Mononuclear cell (primary cell): ENCODE measurements around the gene AFF3. TPM values are rescaled to one million over a fixed set of nuclear protein-coding genes. Genes with fewer than 3 reads are reported as not detected.
"Not testable (repeated sequence)": the region's sequence is repeated elsewhere in the genome, so short reads cannot be mapped to it uniquely, and the experiment has no call there.

Experiments
- H3K27me3 ChIP-seq: 2 replicates; pipeline ENCODE4 v1.6.0; 2011; ENCODE audit warnings: low read length, control low read depth; ENCODE audit not compliant: insufficient read depth
- H3K4me1 ChIP-seq: 2 replicates; pipeline ENCODE4 v1.5.1; 2011; ENCODE audit warnings: mild to moderate bottlenecking, low read length, control low read depth; ENCODE audit not compliant: insufficient read depth
- H3K4me3 ChIP-seq: 2 replicates; pipeline ENCODE4 v1.5.1; 2011; ENCODE audit warnings: mild to moderate bottlenecking, low read length, moderate library complexity
- H3K9me3 ChIP-seq: 2 replicates; pipeline ENCODE4 v1.5.1; 2011; ENCODE audit warnings: low read depth, mild to moderate bottlenecking, control low read depth, low read length
- total RNA-seq: library from RNA; depleted of rRNA; stranded (reverse); fragments of >200 nt; gene quantifications from one replicate; pipeline ENCODE4 v1.2.3, GENCODE V29; 2012

The AFF3 gene
- total RNA-seq, 1 donor = 21.9 TPM

GRCh38 chr2:99928470-99929053 lies 213.8 kb downstream of the AFF3 start:
- Histone ChIP-seq H3K4me1 (peaks cover 9% of the 10 kb centered on the region), H3K4me3 (no peak overlapping the region), H3K9me3 (no peaks in the 10 kb centered on the region), H3K27me3 (no peaks in the 10 kb centered on the region)

- not testable (repeated sequence) for H3K4me3 ChIP-seq, H3K9me3 ChIP-seq, H3K27me3 ChIP-seq, H3K4me1 ChIP-seq
These were observed 214.6 kb downstream of the AFF3 start for GRCh38 chr2:99927690-99928207.

GRCh38 chr2:99926986-99927385 lies 215.4 kb downstream of the AFF3 start:
- Histone ChIP-seq H3K9me3 (peaks cover under 1% of the 10 kb centered on the region), H3K4me1 (peaks cover 9% of the 10 kb centered on the region), H3K4me3 (no peak overlapping the region), H3K27me3 (no peaks in the 10 kb centered on the region)

DNA sequence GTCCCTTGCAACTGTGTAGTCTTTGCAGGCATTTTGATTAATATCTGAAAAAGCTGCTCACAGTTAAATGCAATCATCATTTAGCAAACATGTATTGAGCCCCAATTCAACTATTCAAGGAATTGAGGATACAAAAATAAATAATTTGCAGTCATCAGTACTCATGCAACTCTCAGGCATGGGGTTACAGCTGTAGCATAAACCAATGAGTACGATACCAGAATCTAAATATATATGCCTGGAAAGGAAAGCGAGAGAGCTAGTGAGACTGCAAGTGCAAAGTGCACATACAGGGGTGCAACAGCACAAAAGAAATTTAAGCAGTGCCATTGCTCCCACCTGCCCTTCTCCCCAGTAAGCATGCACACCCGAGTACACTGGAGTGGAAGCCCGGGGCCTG lies 216.4 kb downstream of the AFF3 start:
- H3K27me3 ChIP-seq = no peaks in the 10 kb centered on the region
- peaks cover 11% of the 10 kb centered on the region for H3K9me3 ChIP-seq
- peaks cover 9% of the 10 kb centered on the region for H3K4me1 ChIP-seq
- H3K4me3 ChIP-seq = no peak overlapping the region

GRCh38 chr2:99922664-99923063 lies 219.7 kb downstream of the AFF3 start:
- H3K9me3 ChIP-seq = peaks cover 12% of the 10 kb centered on the region
- no peaks in the 10 kb centered on the region for H3K4me1 ChIP-seq
- H3K4me3 ChIP-seq = no peak overlapping the region
- H3K27me3 ChIP-seq = no peaks in the 10 kb centered on the region

GRCh38 chr2:99921903-99922302 lies 220.5 kb downstream of the AFF3 start:
- no peaks in the 10 kb centered on the region for H3K27me3 ChIP-seq
- peaks cover 12% of the 10 kb centered on the region for H3K9me3 ChIP-seq
- H3K4me1 ChIP-seq = no peaks in the 10 kb centered on the region
- H3K4me3 ChIP-seq = no peak overlapping the region

GRCh38 chr2:99918389-99918788 lies 224.0 kb downstream of the AFF3 start:
- Histone ChIP-seq H3K4me3 (no peak overlapping the region), H3K9me3 (peaks cover 12% of the 10 kb centered on the region), H3K27me3 (no peaks in the 10 kb centered on the region), H3K4me1 (no peaks in the 10 kb centered on the region)

DNA sequence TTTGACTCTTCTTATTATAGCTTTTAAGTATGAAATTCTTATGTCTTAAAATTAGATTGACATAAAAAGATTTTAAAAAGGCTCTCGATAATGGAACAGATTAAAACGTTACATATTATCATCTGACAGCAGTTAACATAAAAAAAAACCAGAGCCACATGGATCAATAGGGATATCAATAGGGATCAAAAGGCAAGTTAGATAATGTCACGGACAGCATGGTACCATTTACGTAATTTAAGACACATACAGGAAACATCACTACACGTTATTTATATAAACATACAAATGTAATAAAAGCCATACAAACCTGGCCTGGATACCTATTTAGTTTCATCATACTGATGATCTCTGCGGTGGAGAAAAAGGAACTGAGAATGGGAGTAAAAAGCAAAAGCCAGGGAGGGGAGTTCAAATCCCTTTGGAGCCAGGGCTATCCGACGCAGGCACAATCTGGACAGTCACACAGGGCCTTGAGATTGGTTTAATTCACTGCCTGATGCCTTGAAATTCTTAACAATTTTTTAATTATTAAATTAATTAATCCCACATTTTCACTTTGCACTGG lies 227.2 kb downstream of the AFF3 start:
- Histone ChIP-seq H3K4me3 (no peak overlapping the region), H3K9me3 (no peaks in the 10 kb centered on the region), H3K27me3 (no peaks in the 10 kb centered on the region), H3K4me1 (no peaks in the 10 kb centered on the region)

- Histone ChIP-seq H3K27me3 (no peaks in the 10 kb centered on the region), H3K4me1 (no peaks in the 10 kb centered on the region), H3K4me3 (no peak overlapping the region), H3K9me3 (no peaks in the 10 kb centered on the region)
These were observed 230.7 kb downstream of the AFF3 start for GRCh38 chr2:99911736-99912135.

DNA sequence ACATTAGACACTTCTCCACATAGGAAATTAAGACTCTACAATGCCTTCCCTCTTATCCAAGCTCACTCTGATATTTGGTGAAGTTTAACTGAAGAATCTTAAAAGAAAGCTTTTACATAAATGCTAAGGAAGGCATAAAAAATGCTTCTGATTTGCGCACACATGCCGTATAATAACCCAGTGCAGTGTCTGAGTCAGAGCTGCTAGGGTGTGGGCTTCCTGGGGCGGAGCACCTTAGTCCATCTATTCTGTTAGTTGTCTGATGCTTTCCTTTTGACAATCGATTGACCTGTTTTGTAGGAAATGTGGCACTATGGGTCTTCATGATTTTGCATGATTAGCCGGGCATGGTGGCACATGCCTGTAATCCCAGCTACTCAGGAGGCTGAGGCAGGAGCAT lies 231.5 kb downstream of the AFF3 start:
- no peaks in the 10 kb centered on the region for H3K4me1 ChIP-seq
- H3K4me3 ChIP-seq = no peak overlapping the region
- no peaks in the 10 kb centered on the region for H3K9me3 ChIP-seq
- H3K27me3 ChIP-seq = no peaks in the 10 kb centered on the region

DNA sequence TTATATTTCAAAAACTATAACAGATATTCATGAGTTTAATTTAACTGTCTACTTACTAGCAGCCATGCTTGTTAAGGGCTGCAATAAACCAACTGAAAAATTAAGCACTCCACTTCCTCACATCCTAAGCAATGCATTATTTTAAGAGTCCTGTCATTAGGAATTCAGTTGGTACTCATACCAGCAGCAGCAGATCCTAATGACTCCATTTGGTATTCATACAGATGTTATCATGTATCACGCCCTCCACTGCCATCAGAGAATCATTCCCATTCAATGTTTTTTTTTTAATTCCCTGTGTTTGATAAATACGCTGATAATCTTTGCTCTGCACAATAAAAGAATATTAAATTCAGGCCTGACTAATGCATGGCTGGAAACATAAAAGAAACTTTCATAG lies 236.8 kb downstream of the AFF3 start:
- Histone ChIP-seq H3K4me1 (no peaks in the 10 kb centered on the region), H3K9me3 (no peaks in the 10 kb centered on the region), H3K4me3 (no peak overlapping the region), H3K27me3 (no peaks in the 10 kb centered on the region)

- Histone ChIP-seq H3K27me3 (no peaks in the 10 kb centered on the region), H3K9me3 (no peaks in the 10 kb centered on the region), H3K4me1 (no peaks in the 10 kb centered on the region), H3K4me3 (no peak overlapping the region)
These were observed 237.4 kb downstream of the AFF3 start for GRCh38 chr2:99905025-99905424.

GRCh38 chr2:99903981-99904380 lies 238.4 kb downstream of the AFF3 start:
- Histone ChIP-seq H3K4me1 (no peaks in the 10 kb centered on the region), H3K27me3 (no peaks in the 10 kb centered on the region), H3K4me3 (no peak overlapping the region), H3K9me3 (no peaks in the 10 kb centered on the region)

DNA sequence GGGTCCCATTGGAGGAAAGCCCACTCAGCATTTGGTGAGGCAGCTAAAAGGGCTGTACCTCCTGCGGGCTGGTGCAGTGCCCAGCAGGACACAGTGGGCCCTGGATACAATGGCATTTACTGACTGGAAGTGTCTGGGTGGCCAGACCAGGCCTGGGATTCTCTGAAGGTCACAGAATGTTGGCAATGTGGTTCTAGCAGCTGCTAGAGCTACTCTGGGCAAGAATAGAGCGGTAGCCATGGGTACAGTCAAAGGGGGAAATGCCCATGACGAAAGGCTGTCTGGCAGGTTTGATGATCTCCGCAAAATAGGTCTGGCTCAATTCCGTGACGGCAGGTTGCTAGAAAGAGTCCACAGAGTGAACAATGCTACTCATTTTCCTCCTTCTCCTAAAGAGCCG lies 241.8 kb downstream of the AFF3 start:
- no peak overlapping the region for H3K4me3 ChIP-seq
- no peaks in the 10 kb centered on the region for H3K9me3 ChIP-seq
- no peaks in the 10 kb centered on the region for H3K27me3 ChIP-seq
- H3K4me1 ChIP-seq = peaks cover 8% of the 10 kb centered on the region

- no peaks in the 10 kb centered on the region for H3K9me3 ChIP-seq
- H3K4me3 ChIP-seq = no peak overlapping the region
- H3K27me3 ChIP-seq = no peaks in the 10 kb centered on the region
- H3K4me1 ChIP-seq = peaks cover 8% of the 10 kb centered on the region
These were observed 242.5 kb downstream of the AFF3 start for GRCh38 chr2:99899882-99900281.
